GM12874 (cell line): Measurements from ENCODE around the gene DOK6.

ENCODE experiments used
- CTCF ChIP-seq: IDR thresholded peaks from 2 replicates; pipeline ENCODE4 v1.5.1; 2011; ENCODE audit warnings: low read depth, mild to moderate bottlenecking, control low read depth, low read length, moderate library complexity; ENCODE audit not compliant: insufficient read depth

DOK6 gene

GRCh38 chr18:69854455-69854854 lies 453.8 kb downstream of the DOK6 start:
- TF ChIP-seq CTCF, result no peak

GRCh38 chr18:69858897-69859296 lies 458.2 kb downstream of the DOK6 start:
- no peak for TF ChIP-seq CTCF

GRCh38 chr18:69865776-69866175 lies 465.1 kb downstream of the DOK6 start:
- no peak for TF ChIP-seq CTCF

DNA sequence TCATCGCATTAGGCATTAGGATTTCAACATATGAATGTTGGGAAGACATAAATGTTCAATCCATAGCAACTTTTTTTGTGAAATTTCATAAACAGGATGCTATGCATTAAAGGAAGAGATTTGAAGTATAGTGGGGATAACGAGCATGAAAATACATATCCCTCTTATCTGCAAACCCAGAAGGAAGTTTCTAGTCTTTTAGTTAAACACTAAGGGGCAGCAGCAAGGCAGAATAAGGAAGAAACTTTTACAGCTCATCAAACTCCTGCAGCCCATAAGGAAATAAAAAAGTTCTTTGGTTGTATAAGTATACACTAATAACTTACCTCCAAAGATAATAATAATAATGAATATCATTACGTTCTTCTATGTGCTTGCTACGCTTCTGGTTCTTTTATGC lies 465.5 kb downstream of the DOK6 start:
- no peak for TF ChIP-seq CTCF

GRCh38 chr18:69870736-69871135 lies 470.0 kb downstream of the DOK6 start:
- TF ChIP-seq CTCF, result no peak

DNA sequence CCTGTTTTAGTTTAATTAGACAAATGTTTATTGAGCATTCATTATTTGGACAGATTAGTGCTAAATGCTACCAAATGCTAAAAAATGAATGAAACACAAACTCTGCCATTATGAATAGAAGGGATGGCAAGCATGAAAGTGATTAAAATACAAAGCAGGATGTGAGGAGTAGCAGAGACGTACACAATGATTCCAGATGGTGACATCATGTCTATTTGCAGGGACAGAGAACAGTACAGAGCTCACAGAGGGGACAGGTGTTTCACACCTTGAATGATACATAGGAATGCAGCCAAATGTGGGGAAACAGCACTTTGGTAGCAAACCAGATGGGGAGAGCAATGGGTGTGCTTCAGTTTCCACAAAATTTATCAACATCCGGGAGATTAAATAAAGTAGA lies 470.7 kb downstream of the DOK6 start:
- no peak for TF ChIP-seq CTCF

GRCh38 chr18:69872661-69873060 lies 472.0 kb downstream of the DOK6 start:
- TF ChIP-seq CTCF, result no peak

GRCh38 chr18:69874058-69874457 lies 473.4 kb downstream of the DOK6 start:
- no peak for TF ChIP-seq CTCF
